Measurements from ENCODE around the gene RER1. TPM values are rescaled to one million over a fixed set of nuclear protein-coding genes. Genes with fewer than 3 reads are reported as not detected.

The RER1 gene
- total RNA-seq, 3 donors from 2014 or later (not counting 1 experiment from before 2014, with no cell fraction given) = 89.2 to 98.9 (median 91.9) TPM

DNA sequence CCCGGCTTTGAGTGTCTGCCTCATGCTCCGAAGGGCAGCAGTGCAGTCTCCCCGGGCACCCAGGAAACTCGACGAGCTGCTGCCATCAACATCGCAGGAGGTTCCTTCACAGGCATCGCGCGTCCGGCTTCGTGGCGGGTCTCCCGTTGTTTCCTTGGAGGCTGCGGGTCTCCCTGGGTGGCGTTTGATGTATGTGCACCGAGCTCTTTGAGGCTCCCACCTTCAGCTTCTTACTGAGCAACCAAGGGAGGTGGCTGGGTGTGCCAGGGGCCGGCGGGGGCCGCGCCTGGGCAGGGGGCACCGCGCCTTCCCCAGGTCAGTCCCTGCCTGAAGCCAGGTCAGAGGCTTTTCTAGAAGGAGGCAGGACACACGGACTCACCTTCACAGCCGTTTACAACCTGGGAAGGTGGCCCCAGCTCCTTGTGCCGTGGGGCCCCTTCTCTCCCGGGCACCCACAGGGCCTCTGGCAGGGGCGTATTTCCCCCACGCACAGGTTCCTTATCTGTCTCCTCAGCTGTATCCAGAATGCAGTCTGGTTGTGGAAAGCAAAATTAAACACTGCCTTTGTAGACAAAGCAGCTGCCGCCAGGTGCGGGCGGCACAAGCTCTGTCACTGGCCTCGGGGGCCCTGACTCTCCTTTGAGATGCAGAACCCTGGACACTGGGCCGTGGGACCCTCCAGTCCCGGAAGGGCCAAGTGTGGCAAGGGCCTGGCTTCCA is 42.5 kb downstream of the RER1 start:
- intact Hi-C loops (cut with micrococcal nuclease) = no loop called here
- H3K4me3 Mint-ChIP-seq = no peak overlapping the region
- H3K9me3 Mint-ChIP-seq = no peaks in the 10 kb centered on the region
- no peaks in the 10 kb centered on the region for H3K27me3 ChIP-seq (ENCODE audit: control insufficient read depth, insufficient read depth, low read length)
- H3K4me3 ChIP-seq (ENCODE audit: low read length) = no peak overlapping the region
- ATAC-seq (no peak), DNase-seq (no peak)
- peaks cover 0 to 22% of the 10 kb centered on the region in 2 donors for H3K4me1 Mint-ChIP-seq
- no peaks in the 10 kb centered on the region for H3K27me3 Mint-ChIP-seq (ENCODE audit: low read depth in 2 of 2)
- H3K27ac ChIP-seq (ENCODE audit: low read length) = no peak overlapping the region
- peaks cover 12% of the 10 kb centered on the region for H3K4me1 ChIP-seq (ENCODE audit: control insufficient read depth, insufficient read depth, low read length)
- WGBS (ENCODE audit: insufficient coverage) = 68% methylated on average over 34 of the region's 34 CpGs
- no peaks in the 10 kb centered on the region for H3K36me3 ChIP-seq (ENCODE audit: control insufficient read depth, insufficient read depth, low read length)
- TF ChIP-seq, protein P1, sequence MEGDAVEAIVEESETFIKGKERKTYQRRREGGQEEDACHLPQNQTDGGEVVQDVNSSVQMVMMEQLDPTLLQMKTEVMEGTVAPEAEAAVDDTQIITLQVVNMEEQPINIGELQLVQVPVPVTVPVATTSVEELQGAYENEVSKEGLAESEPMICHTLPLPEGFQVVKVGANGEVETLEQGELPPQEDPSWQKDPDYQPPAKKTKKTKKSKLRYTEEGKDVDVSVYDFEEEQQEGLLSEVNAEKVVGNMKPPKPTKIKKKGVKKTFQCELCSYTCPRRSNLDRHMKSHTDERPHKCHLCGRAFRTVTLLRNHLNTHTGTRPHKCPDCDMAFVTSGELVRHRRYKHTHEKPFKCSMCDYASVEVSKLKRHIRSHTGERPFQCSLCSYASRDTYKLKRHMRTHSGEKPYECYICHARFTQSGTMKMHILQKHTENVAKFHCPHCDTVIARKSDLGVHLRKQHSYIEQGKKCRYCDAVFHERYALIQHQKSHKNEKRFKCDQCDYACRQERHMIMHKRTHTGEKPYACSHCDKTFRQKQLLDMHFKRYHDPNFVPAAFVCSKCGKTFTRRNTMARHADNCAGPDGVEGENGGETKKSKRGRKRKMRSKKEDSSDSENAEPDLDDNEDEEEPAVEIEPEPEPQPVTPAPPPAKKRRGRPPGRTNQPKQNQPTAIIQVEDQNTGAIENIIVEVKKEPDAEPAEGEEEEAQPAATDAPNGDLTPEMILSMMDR (IDR thresholded peaks at IDR 0.05) = no peak
- H3K27ac Mint-ChIP-seq = no peak overlapping the region
- peaks cover 6% of the 10 kb centered on the region for H3K9me3 ChIP-seq (ENCODE audit: control insufficient read depth, insufficient read depth, low read length)
- H3K36me3 Mint-ChIP-seq = no peaks in the 10 kb centered on the region

DNA sequence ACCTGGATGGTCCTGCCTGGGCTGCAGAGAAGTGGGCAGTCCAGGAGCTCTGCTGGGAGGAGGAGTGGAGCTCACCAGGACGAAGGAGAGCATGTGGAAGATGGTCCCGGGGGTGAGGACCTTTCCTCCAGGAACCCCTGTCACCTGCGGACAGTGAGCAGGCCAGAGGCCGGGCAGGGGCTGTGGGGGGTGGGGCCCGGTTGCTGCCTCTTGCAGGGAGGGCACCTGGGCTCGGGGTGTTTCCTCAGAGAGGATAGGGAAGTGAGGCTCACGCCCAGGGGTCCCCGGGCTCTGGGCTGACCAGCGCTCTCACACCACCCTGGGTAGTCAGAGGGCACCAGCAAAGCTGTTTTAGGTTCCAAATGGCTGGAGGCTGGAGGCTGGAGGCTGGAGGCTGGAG is 43.5 kb downstream of the RER1 start:
- H3K36me3 Mint-ChIP-seq = no peaks in the 10 kb centered on the region
- no peaks in the 10 kb centered on the region for H3K27me3 Mint-ChIP-seq (ENCODE audit: low read depth in 2 of 2)
- intact Hi-C loops (cut with micrococcal nuclease) = no loop called here
- TF ChIP-seq, protein P1 (IDR thresholded peaks at IDR 0.05) = no peak
- no peaks in the 10 kb centered on the region for H3K36me3 ChIP-seq (ENCODE audit: control insufficient read depth, insufficient read depth, low read length)
- peaks cover 1% of the 10 kb centered on the region for H3K9me3 ChIP-seq (ENCODE audit: control insufficient read depth, insufficient read depth, low read length)
- H3K4me3 Mint-ChIP-seq = no peak overlapping the region
- WGBS (ENCODE audit: insufficient coverage) = 80% methylated on average over 9 of the region's 9 CpGs
- H3K27me3 ChIP-seq (ENCODE audit: control insufficient read depth, insufficient read depth, low read length) = no peaks in the 10 kb centered on the region
- H3K27ac ChIP-seq (ENCODE audit: low read length) = no peak overlapping the region
- no peak for DNase-seq
- peaks cover 2% of the 10 kb centered on the region for H3K4me1 ChIP-seq (ENCODE audit: control insufficient read depth, insufficient read depth, low read length)
- ATAC-seq = no peak
- H3K4me1 Mint-ChIP-seq = peaks cover 0 to 19% of the 10 kb centered on the region in 2 donors
- H3K4me3 ChIP-seq (ENCODE audit: low read length) = no peak overlapping the region
- H3K9me3 Mint-ChIP-seq = no peaks in the 10 kb centered on the region
- H3K27ac Mint-ChIP-seq = no peak overlapping the region

DNA sequence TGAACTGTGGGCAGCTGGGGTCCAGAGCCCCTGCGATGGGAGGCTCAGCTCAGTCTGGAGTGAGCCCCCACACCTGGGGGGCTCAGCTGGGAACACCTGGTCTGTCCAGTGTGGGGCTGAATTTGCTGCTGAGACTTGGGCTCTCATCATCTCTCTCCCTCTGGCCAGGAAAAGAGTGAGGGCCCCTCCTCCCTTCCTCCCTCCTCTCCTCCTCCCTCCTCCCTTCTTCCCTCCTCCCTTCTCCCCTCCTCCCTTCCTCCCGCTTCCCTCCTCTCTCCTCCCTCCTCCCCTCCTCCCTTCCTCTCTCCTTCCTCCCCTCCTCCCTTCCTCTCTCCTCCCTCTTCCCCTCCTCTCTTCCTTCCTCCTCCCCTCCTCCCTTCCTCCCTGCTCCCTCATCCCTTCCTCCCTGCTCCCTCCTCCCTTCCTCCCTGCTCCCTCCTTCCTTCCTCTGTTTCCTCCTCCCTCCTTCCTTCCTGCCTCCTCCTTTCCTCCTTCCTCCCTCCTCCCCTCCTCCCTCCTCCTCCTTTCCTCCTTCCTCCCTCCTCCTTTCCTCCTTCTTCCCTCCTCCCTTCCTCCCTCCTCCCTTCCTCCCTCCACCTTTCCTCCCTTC is 44.2 kb downstream of the RER1 start:
- intact Hi-C loops (cut with micrococcal nuclease) = no loop called here
- H3K4me3 Mint-ChIP-seq = no peak overlapping the region
- Histone ChIP-seq H3K36me3 (ENCODE audit: control insufficient read depth, insufficient read depth, low read length) (no peaks in the 10 kb centered on the region), H3K27ac (ENCODE audit: low read length) (no peak overlapping the region), H3K4me3 (ENCODE audit: low read length) (no peak overlapping the region), H3K9me3 (ENCODE audit: control insufficient read depth, insufficient read depth, low read length) (no peaks in the 10 kb centered on the region), H3K27me3 (ENCODE audit: control insufficient read depth, insufficient read depth, low read length) (no peaks in the 10 kb centered on the region), H3K4me1 (ENCODE audit: control insufficient read depth, insufficient read depth, low read length) (no peaks in the 10 kb centered on the region)
- TF ChIP-seq, protein P1 (IDR thresholded peaks at IDR 0.05) = no peak
- ATAC-seq = no peak
- H3K27me3 Mint-ChIP-seq (ENCODE audit: low read depth in 2 of 2) = no peaks in the 10 kb centered on the region
- no peaks in the 10 kb centered on the region for H3K9me3 Mint-ChIP-seq
- no peak for DNase-seq
- H3K4me1 Mint-ChIP-seq = peaks cover 0 to 13% of the 10 kb centered on the region in 2 donors
- no peak overlapping the region for H3K27ac Mint-ChIP-seq
- no peaks in the 10 kb centered on the region for H3K36me3 Mint-ChIP-seq
- 89% methylated on average over 2 of the region's 2 CpGs for whole genome bisulfite sequencing (ENCODE audit: insufficient coverage)
